GM18907 (cell line): ENCODE data around the gene LRRC27.
A peak's percentile ranks its signal among the peaks of the same experiment; 100 is the strongest.
"Not testable (repeated sequence)": the region's sequence is repeated elsewhere in the genome, so short reads cannot be mapped to it uniquely, and the experiment has no call there.

ENCODE experiments used
- ATAC-seq: cut with Tn5 transposase; IDR thresholded peaks from one replicate; pipeline ENCODE4 v1.9.1; 2021; ENCODE audit warnings: mild to moderate bottlenecking, moderate library complexity; ENCODE audit not compliant: unreplicated experiment

The LRRC27 gene

GRCh38 chr10:132313865-132314264, 18.1 kb upstream of the LRRC27 start:
- no peak for ATAC-seq

- no peak for ATAC-seq
These were observed 17.7 kb upstream of the LRRC27 start for GRCh38 chr10:132314336-132314735.

DNA sequence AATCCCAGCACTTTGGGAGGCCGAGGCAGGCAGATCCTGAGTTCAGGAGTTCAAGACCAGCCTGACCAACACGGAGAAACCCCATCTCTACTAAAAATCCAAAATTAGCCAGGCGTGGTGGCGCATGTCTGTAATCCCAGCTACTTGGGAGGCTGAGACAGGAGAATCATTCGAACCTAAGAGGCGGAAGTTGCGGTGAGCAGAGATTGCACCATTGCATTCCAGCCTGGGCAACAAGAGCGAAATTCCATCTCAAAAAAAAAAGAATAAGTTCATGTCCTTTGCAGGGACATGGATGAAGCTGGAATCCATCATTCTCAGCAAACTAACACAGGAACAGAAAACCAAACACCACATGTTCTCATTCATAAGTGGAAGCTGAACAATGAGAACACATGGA, 17.1 kb upstream of the LRRC27 start:
- not testable (repeated sequence) for ATAC-seq

GRCh38 chr10:132316133-132316532, 15.9 kb upstream of the LRRC27 start:
- no peak for ATAC-seq

DNA sequence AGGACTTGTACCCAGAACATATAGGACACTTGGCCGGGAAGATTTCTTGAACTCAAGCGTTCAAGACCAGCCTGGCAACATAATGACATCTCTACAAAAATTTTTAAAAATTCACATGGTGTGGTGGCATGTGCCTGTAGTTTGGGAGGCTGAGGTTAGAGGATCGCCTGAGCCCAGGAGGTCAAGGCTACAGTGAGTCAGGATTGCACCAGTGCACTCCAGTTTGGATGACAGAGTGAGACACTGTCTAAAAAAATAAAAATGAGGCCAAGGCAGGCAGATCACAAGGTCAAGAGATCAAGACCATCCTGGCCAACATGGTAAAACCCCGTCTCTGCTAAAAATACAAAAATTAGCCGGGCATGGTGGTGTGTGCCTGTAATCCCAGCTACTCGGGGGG, 14.5 kb upstream of the LRRC27 start:
- ATAC-seq: not testable (repeated sequence)

- ATAC-seq: peak; percentile 98
These were observed 11.9 kb upstream of the LRRC27 start for GRCh38 chr10:132319853-132320653.

DNA sequence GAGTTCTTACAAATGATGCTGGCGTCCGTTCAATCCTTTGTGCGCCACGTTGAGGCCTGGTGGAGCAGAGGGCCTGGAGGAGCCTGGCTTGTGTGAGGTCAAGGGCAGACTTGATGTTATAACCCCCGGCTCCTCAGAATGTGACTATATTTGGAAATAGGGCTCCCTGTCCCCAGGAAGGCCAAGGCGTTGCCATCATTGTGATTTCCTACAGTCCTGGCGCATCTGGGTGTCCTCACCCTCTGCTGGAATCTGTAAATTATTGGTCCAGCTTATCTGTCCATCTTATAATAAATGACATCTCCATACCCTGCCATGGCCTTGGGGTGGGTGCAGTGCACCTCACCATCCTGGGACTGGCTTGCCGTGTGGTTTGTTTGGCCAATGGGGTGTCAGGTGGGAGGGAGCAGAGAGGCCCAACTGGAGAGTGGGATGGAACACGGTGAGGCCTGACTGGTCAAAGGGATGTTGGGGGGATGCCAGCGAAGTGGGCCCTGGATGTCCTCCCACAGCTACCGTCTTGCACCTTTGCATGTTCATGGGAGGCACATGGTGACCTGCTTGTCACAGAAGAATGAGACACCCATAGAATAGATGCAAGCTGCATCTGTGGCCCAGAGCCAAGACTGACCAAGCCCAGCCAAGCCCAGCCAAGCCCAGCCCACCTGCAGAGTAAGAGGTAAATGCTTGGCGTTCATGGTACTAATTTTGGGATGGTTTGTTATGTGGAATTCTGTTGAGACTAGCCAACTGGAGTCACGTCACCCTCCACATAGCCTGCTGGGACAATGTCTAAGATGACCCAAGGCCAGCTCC, 11.1 kb upstream of the LRRC27 start:
- ATAC-seq: no peak

DNA sequence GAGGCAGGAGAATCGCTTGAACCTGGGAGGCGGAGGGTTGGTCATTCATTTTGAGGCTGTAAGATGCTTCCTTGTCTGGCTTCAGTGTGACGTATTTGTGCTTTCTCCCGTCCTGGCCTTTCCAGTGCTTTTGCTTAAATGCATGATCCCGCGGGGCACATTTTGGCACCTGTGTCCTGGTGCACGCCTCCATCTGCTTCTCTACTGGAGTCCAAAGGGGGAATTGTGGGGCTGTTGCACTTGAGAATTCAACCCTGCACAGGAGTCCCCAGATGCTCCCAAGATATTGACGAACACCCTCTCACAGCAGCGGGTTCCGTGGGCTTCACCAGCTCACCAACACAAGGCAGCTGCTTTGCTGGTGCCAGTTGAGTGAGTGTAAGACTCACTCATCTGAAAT, 10.3 kb upstream of the LRRC27 start:
- no peak for ATAC-seq

DNA sequence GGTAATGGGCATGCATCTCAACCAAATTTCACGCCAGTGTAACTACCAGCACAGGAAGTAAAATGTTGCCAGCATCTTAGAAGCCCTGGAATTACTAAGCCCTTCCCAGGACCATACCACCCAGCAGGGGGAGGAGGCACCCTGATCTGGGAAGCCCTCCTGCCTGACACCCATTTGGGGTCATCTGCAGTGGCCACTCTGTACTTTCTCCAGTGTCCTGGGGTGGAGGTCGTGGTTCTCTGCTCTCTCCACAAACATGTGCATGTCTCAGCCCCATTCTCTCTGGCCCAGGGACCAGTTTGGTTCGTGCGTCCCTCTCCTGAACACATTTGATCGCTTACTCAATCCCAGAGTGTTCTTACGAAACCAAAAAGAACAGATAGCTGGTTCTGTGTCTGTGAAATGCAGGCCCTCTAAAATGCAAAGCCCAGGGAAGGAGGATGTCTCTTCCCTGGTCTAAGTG, 9.4 kb upstream of the LRRC27 start:
- ATAC-seq: no peak

GRCh38 chr10:132324186-132324585, 7.8 kb upstream of the LRRC27 start:
- ATAC-seq: no peak

- no peak for ATAC-seq
These were observed 5.6 kb upstream of the LRRC27 start for GRCh38 chr10:132326344-132326889.

GRCh38 chr10:132326925-132327324, 5.1 kb upstream of the LRRC27 start:
- ATAC-seq: no peak

GRCh38 chr10:132328106-132328505, 3.9 kb upstream of the LRRC27 start:
- no peak for ATAC-seq

GRCh38 chr10:132328738-132329137, 3.3 kb upstream of the LRRC27 start:
- ATAC-seq: no peak

DNA sequence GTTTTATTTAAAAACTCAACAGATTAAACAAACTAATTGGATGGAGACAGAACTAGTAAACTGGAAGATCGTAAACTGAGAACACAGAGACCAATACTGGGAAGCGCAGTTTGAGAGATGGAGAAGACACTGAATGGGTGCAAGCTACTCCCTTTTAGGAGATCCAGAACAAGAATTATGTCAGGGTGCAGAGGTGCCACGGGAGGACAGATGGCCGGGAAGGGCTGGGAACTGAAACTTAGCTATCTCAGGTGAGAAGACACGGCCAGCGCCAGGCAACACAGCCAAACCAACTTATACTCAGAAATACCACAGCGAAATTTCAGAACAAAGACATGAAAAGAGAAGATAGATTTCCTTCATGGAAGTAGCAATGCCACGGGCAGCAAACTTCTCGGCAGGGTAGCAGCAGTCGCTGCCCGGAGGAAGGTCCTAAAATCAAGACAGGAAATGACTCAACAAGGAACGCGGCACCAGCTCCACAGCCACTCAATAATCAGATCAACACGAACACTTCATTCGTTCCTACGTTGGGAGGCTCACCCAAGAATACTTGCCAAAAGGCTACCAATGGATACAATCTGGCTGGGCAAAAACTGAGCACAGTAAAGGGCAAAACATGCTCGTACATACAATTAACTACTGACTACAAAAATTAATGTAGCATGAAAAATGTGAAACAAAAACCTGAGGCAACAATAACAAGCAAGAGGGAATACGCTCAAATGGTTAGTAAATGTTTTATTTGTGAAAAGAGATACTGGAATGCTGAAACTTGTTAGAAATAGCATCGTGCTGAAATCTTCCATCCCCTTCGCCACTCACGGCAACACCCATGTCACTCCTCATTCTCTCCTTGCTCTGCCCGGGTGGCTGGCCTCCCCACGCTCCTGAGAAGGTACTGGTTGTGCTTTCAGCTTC, 2.2 kb upstream of the LRRC27 start:
- no peak for ATAC-seq

DNA sequence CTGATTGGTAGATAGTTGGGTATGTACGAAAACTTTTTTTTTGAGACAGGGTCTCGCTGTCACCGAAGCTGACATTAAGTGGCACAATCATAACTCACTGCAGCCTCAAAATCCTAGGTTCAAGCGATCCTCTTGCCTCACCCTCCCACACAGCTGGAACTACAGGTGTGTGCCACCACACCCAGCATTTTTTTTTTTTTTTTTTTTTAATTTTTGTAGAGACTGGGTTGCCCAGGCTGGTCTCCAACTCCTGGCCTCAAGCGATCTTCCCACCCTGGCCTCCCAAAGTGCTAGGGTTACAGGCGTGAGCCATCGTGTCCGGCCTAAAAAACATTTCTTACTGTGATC, 1.5 kb upstream of the LRRC27 start:
- no peak for ATAC-seq

DNA sequence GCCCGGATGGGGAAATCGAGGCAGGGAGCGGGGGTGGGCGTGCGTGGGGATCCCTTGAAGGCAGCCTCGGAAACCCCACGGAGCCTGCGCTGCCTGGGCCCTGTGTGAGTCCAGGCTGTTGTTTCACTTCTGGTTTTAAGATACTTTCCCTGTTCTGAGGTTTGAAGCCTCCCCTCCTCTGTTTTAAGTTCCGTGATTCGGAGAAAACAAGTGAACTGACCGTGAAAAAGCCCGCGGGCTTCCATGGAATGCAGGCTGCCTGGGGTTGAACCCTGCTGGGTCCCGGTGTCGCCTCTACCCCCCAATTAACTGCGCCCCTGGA, 401 bp downstream of the LRRC27 start:
- peak; percentile 29 for ATAC-seq

- no peak for ATAC-seq
These were observed 1.4 kb downstream of the LRRC27 start for GRCh38 chr10:132333386-132333785.

DNA sequence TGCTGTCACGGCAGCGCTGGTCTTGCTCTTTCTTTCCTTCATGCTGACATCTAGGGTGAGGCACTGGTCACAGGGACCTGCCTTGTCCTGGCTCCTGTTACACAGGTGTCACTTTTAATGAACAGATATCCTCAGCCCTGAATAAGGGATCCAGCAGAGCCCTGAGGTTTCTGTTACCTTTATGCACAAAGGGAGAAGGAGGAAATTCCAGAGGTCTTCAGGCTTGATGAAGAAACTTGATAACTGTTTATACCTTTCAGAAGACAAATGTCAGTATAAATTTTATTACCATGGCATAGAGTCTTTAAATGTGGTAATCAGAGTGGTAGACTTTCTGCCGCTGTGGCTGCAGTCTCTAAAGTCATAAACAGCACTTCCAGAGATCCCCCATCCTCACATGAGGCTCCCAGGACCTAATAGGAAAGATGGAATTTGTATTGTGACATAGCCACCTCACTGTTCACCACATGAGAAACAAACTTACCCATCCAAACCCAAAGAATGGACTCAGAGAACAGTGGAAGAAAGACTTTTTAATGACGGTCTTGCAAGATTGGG, 2.7 kb downstream of the LRRC27 start:
- no peak for ATAC-seq

- peak; percentile 66 for ATAC-seq
These were observed 3.4 kb downstream of the LRRC27 start for GRCh38 chr10:132335189-132336063.
